K562 (cell line): ENCODE data around the gene PPTC7. TPM values are rescaled to one million over a fixed set of nuclear protein-coding genes. Genes with fewer than 3 reads are reported as not detected.

Source experiments
- ATF7 ChIP-seq: fragments of 450-650 bp; IDR thresholded peaks from 2 replicates; pipeline ENCODE4 v1.7.1; 2014; ENCODE audit warnings: mild to moderate bottlenecking, moderate library complexity
- CCNT2 ChIP-seq: IDR thresholded peaks from 2 replicates; pipeline ENCODE4 v1.6.1; 2011; ENCODE audit warnings: borderline replicate concordance, low read depth, mild to moderate bottlenecking, moderate library complexity, mixed read lengths, low read length; ENCODE audit not compliant: insufficient read length; ENCODE audit errors: extremely low read depth
- ELF4 ChIP-seq: fragments of 450-650 bp; formaldehyde crosslinking; IDR thresholded peaks from 2 replicates; pipeline ENCODE4 v1.4.0; 2022; ENCODE audit warnings: missing genetic modification characterization
- HEY1 ChIP-seq: fragments of 250-450 bp; sonication (Bioruptor Pico); IDR thresholded peaks from 2 replicates; pipeline ENCODE4 v1.5.0; 2020; ENCODE audit warnings: mild to moderate bottlenecking, moderate library complexity, borderline replicate concordance
- HNRNPLL ChIP-seq: fragments of 200-400 bp; formaldehyde crosslinking; IDR thresholded peaks from 2 replicates; pipeline ENCODE4 v1.6.1; 2017; ENCODE audit warnings: low read length, low read depth, mild to moderate bottlenecking; ENCODE audit not compliant: poor library complexity, severe bottlenecking
- NFE2 ChIP-seq: IDR thresholded peaks from 2 replicates; pipeline ENCODE4 v1.6.1; 2014; ENCODE audit warnings: antibody characterized with exemption, low read depth
- NFE2L1 ChIP-seq: fragments of 450-650 bp; IDR thresholded peaks from 2 replicates; pipeline ENCODE4 v1.6.1; 2016; ENCODE audit warnings: missing genetic modification characterization, low read depth, mild to moderate bottlenecking, missing compliant biosample characterization, moderate library complexity, borderline replicate concordance
- NR2C2 ChIP-seq, 2 experiments: fragments of 200-800 bp in 1 of 2; sonication (Bioruptor generic) in 1 of 2; sonication (generic) in 1 of 2; formaldehyde crosslinking in 1 of 2; IDR thresholded peaks; 2 replicates each; pipeline versions ENCODE4 v1.6.1 to v1.8.0; 2016 to 2022; ENCODE audit warnings: mild to moderate bottlenecking in 1 of 2, missing compliant biosample characterization in 1 of 2, missing genetic modification characterization in 1 of 2, missing genetic modification reagents in 1 of 2
- PTBP1 ChIP-seq: fragments of 200-400 bp; formaldehyde crosslinking; IDR thresholded peaks from 2 replicates; pipeline ENCODE4 v1.6.1; 2017; ENCODE audit warnings: low read depth, low read length
- SLC30A9 ChIP-seq: fragments of 250-450 bp; sonication (Bioruptor Pico); IDR thresholded peaks from 2 replicates; pipeline ENCODE4 v1.8.0; 2022; ENCODE audit warnings: mild to moderate bottlenecking, moderate library complexity
- SMAD1 ChIP-seq: fragments of 150-350 bp; IDR thresholded peaks from 2 replicates; pipeline ENCODE4 v1.6.1; 2014; ENCODE audit warnings: low read length, low read depth; ENCODE audit not compliant: partially characterized antibody
- SRSF3 ChIP-seq: fragments of 200-400 bp; formaldehyde crosslinking; IDR thresholded peaks from 2 replicates; pipeline ENCODE4 v1.6.1; 2016; ENCODE audit warnings: mild to moderate bottlenecking, low read length, moderate library complexity; ENCODE audit not compliant: insufficient read depth
- STAT5B ChIP-seq: fragments of 250-450 bp; sonication (Bioruptor Pico); IDR thresholded peaks from 2 replicates; pipeline ENCODE4 v1.8.0; 2021; ENCODE audit warnings: mild to moderate bottlenecking, inconsistent platforms
- TAL1 ChIP-seq: fragments of 450-650 bp; IDR thresholded peaks from 2 replicates; pipeline ENCODE4 v1.6.1; 2016; ENCODE audit warnings: mild to moderate bottlenecking
- ZNF124 ChIP-seq: sonication (generic); formaldehyde crosslinking; IDR thresholded peaks from 2 replicates; pipeline ENCODE4 v1.8.1; 2022; ENCODE audit warnings: missing genetic modification reagents
- ZNF165 ChIP-seq: fragments of 250-450 bp; sonication (Bioruptor Pico); IDR thresholded peaks from 2 replicates; pipeline ENCODE4 v1.4.0; 2020; ENCODE audit warnings: borderline replicate concordance
- ZNF174 ChIP-seq: fragments of 250-450 bp; sonication (Bioruptor Pico); IDR thresholded peaks from 2 replicates; pipeline ENCODE4 v1.4.0; 2020; ENCODE audit warnings: mild to moderate bottlenecking
- ZNF408 ChIP-seq: fragments of 250-450 bp; sonication (Bioruptor Pico); IDR thresholded peaks from 2 replicates; pipeline ENCODE4 v1.4.0; 2020; ENCODE audit warnings: low read depth, mild to moderate bottlenecking, moderate library complexity
- ZNF444 ChIP-seq: fragments of 250-450 bp; sonication (Bioruptor Pico); IDR thresholded peaks from 2 replicates; pipeline ENCODE4 v1.4.0; 2020; ENCODE audit warnings: mild to moderate bottlenecking, moderate library complexity
- ZNF589 ChIP-seq: fragments of 200-800 bp; sonication (Bioruptor generic); IDR thresholded peaks from 2 replicates; pipeline ENCODE4 v1.6.1; 2016; ENCODE audit warnings: low read depth, missing genetic modification characterization, missing compliant biosample characterization
- polyA plus RNA-seq, 8 experiments: library from polyadenylated mRNA; depleted of rRNA in 4 of 8; stranded (reverse) in 5 of 8; unstranded in 3 of 8; fragments of >200 nt; fragmentation: Nextera tagmentation in 2 of 8; fragmentation: Illumina TruSeq in 1 of 8; extraction: Ambion mirVana in 2 of 8; extraction: Trizol in 1 of 8; gene quantifications; 2 replicates each; pipeline versions ENCODE4 v1.2.1 to v1.2.3, GENCODE V29; 2011 to 2014; ENCODE audit warnings: inconsistent platforms in 1 of 8, missing spikeins in 1 of 8
- total RNA-seq, 7 experiments: library from RNA; depleted of rRNA in 6 of 7; stranded (reverse); fragments of >200 nt in 6 of 7; fragmentation: Illumina TruSeq in 2 of 7; extraction: Trizol in 2 of 7; gene quantifications; 2 replicates each; pipeline versions ENCODE4 v1.2.1 to v1.2.3, GENCODE V29; 2011 to 2021; ENCODE audit warnings: low replicate concordance in 1 of 7
- TF ChIP-seq, protein P1 (sequence below): sonication (generic); formaldehyde crosslinking; IDR thresholded peaks from 2 replicates; pipeline ENCODE4 v1.8.1; 2023; ENCODE audit warnings: mild to moderate bottlenecking, missing genetic modification reagents
- TF ChIP-seq, protein P2 (sequence below): sonication (generic); formaldehyde crosslinking; IDR thresholded peaks from 2 replicates; pipeline ENCODE4 v1.8.1; 2023; ENCODE audit warnings: missing genetic modification reagents, mild to moderate bottlenecking, borderline replicate concordance

PPTC7 gene
- total and polyA plus RNA-seq, 9 of the 15 experiments (the other 6 are each of a cell fraction or from before 2014, with no cell fraction given), result 2.6 to 23.1 (median 11.9) TPM

DNA sequence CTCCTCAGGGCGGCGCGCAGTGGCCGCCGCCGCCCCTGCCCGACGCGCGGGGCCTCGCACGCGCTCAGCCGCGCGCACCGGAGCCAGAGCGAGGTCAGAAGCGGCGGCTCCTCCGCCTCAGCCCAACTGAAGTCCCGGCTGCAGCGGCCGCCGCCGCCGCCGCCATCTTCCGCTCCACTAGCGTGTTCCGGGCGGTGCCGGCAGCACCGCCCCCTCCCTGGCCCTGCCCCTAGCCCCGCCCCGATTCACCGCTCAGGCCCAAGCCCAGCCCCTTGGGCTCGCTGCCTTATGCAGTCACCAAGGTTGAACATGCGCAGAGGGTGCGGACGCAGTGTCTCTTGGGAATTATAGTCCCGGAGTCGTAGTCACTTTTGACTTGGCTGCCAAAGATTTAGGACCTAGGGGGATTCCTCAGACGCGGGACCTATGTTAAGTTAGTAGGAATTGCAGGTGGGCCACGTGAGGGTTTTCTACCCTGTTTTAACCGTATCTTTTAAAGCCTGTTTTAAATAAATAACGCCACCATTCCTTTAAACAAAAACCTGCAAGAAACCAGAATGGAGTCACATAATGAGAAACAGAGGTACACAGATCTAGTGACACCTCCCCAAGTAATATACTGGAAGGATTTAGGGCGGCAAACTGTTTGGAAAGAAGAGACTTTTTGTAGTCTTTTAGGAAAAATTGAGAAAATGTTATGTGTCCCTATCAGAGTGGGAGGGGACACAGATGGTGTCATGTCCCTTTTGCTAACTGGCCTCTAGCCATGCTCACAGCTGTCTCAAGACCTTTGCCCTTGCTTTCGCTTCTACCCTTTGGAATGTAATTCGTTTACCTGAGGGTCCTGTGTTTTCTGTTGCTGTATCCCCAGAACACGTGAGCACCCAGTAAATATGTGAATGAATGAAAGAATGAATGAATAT is at the start of gene PPTC7 (continued):
- no peak for TF ChIP-seq NR2C2 (CRISPR knock-in tag; IDR thresholded peaks at IDR 0.05)
- TF ChIP-seq NR2C2 (tag; IDR thresholded peaks at IDR 0.05), result peak; percentile 75
- TF ChIP-seq NFE2L1 (tag), result no peak
- peak; percentile 72 for TF ChIP-seq CCNT2
- no peak for TF ChIP-seq SRSF3
- TF ChIP-seq PTBP1, result no peak
- TF ChIP-seq ZNF408, result no peak
- TF ChIP-seq, protein P1, sequence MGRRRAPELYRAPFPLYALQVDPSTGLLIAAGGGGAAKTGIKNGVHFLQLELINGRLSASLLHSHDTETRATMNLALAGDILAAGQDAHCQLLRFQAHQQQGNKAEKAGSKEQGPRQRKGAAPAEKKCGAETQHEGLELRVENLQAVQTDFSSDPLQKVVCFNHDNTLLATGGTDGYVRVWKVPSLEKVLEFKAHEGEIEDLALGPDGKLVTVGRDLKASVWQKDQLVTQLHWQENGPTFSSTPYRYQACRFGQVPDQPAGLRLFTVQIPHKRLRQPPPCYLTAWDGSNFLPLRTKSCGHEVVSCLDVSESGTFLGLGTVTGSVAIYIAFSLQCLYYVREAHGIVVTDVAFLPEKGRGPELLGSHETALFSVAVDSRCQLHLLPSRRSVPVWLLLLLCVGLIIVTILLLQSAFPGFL (CRISPR knock-in tag), result no peak
- no peak for TF ChIP-seq SMAD1
- 0 out of 2 replicates have a peak, but pooled peaks have one; percentile 21 for TF ChIP-seq ATF7
- TF ChIP-seq ZNF589, result no peak
- no peak for TF ChIP-seq ZNF444 (CRISPR knock-in tag)
- TF ChIP-seq NFE2, result no peak
- no peak for TF ChIP-seq ELF4 (CRISPR knock-in tag)
- no peak for TF ChIP-seq ZNF124 (CRISPR knock-in tag)
- TF ChIP-seq ZNF174 (CRISPR knock-in tag), result no peak
- peak; percentile 67 for TF ChIP-seq TAL1
- no peak for TF ChIP-seq ZNF165 (CRISPR knock-in tag)
- TF ChIP-seq, protein P2, sequence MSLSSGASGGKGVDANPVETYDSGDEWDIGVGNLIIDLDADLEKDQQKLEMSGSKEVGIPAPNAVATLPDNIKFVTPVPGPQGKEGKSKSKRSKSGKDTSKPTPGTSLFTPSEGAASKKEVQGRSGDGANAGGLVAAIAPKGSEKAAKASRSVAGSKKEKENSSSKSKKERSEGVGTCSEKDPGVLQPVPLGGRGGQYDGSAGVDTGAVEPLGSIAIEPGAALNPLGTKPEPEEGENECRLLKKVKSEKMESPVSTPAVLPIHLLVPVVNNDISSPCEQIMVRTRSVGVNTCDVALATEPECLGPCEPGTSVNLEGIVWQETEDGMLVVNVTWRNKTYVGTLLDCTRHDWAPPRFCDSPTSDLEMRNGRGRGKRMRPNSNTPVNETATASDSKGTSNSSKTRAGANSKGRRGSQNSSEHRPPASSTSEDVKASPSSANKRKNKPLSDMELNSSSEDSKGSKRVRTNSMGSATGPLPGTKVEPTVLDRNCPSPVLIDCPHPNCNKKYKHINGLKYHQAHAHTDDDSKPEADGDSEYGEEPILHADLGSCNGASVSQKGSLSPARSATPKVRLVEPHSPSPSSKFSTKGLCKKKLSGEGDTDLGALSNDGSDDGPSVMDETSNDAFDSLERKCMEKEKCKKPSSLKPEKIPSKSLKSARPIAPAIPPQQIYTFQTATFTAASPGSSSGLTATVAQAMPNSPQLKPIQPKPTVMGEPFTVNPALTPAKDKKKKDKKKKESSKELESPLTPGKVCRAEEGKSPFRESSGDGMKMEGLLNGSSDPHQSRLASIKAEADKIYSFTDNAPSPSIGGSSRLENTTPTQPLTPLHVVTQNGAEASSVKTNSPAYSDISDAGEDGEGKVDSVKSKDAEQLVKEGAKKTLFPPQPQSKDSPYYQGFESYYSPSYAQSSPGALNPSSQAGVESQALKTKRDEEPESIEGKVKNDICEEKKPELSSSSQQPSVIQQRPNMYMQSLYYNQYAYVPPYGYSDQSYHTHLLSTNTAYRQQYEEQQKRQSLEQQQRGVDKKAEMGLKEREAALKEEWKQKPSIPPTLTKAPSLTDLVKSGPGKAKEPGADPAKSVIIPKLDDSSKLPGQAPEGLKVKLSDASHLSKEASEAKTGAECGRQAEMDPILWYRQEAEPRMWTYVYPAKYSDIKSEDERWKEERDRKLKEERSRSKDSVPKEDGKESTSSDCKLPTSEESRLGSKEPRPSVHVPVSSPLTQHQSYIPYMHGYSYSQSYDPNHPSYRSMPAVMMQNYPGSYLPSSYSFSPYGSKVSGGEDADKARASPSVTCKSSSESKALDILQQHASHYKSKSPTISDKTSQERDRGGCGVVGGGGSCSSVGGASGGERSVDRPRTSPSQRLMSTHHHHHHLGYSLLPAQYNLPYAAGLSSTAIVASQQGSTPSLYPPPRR, result no peak
- TF ChIP-seq HEY1, result no peak
- TF ChIP-seq STAT5B (CRISPR knock-in tag), result no peak
- TF ChIP-seq SLC30A9 (CRISPR knock-in tag), result no peak
- TF ChIP-seq HNRNPLL, result no peak
